GM19452 (cell line): ENCODE results near the gene SEPTIN10.
"Not testable (repeated sequence)": the region's sequence is repeated elsewhere in the genome, so short reads cannot be mapped to it uniquely, and the experiment has no call there.

Experiments
- ATAC-seq: cut with Tn5 transposase; IDR thresholded peaks from one replicate; pipeline ENCODE4 v1.9.1; 2021; ENCODE audit not compliant: unreplicated experiment

The SEPTIN10 gene

GRCh38 chr2:109549016-109549590 is 64.7 kb downstream of the SEPTIN10 start:
- ATAC-seq: no peak

- ATAC-seq: no peak
Measured at GRCh38 chr2:109547280-109547679, 66.5 kb downstream of the SEPTIN10 start.

- peak; percentile 74 for ATAC-seq
Measured at GRCh38 chr2:109545828-109546713, 67.7 kb downstream of the SEPTIN10 start.

GRCh38 chr2:109542384-109542783 is 71.4 kb downstream of the SEPTIN10 start:
- ATAC-seq: no peak

GRCh38 chr2:109538546-109538945 is 75.2 kb downstream of the SEPTIN10 start:
- no peak for ATAC-seq

GRCh38 chr2:109537565-109538222 is 76.1 kb downstream of the SEPTIN10 start:
- no peak for ATAC-seq

GRCh38 chr2:109536556-109536955 is 77.2 kb downstream of the SEPTIN10 start:
- ATAC-seq: not testable (repeated sequence)

- ATAC-seq: no peak
Measured at GRCh38 chr2:109535217-109535946, 78.4 kb downstream of the SEPTIN10 start.

GRCh38 chr2:109533823-109534222 is 79.9 kb downstream of the SEPTIN10 start:
- no peak for ATAC-seq

- ATAC-seq: no peak
Measured at GRCh38 chr2:109532728-109533076, 81.1 kb downstream of the SEPTIN10 start.

GRCh38 chr2:109531896-109532727 is 81.7 kb downstream of the SEPTIN10 start:
- ATAC-seq: no peak

GRCh38 chr2:109531221-109531620 is 82.5 kb downstream of the SEPTIN10 start:
- ATAC-seq: no peak

- no peak for ATAC-seq
Measured at GRCh38 chr2:109530712-109531111, 83.1 kb downstream of the SEPTIN10 start.

GRCh38 chr2:109529532-109530449 is 84.0 kb downstream of the SEPTIN10 start:
- ATAC-seq: no peak

- ATAC-seq: no peak
Measured at GRCh38 chr2:109528811-109529501, 84.8 kb downstream of the SEPTIN10 start.

- ATAC-seq: no peak
Measured at GRCh38 chr2:109527846-109528705, 85.7 kb downstream of the SEPTIN10 start.

GRCh38 chr2:109527079-109527478 is 86.7 kb downstream of the SEPTIN10 start:
- no peak for ATAC-seq

- ATAC-seq: no peak
Measured at GRCh38 chr2:109526442-109526970, 87.3 kb downstream of the SEPTIN10 start.
